Dendritic cell treated with granulocyte-macrophage colony-stimulating factor and Interleukin-4, amounts not matched to agents 40 ng/mL and 50 ng/mL, for 4 days (primary cell): ENCODE measurements around the gene N4BP2L1.

Experiments
- H3K27ac Mint-ChIP-seq: one replicate; pipeline ENCODE4 v1.8.0; 2022; ENCODE audit warnings: mild to moderate bottlenecking, mixed read lengths
- H3K27me3 Mint-ChIP-seq: one replicate; pipeline ENCODE4 v1.8.0; 2022; ENCODE audit warnings: mild to moderate bottlenecking, mixed read lengths
- H3K36me3 Mint-ChIP-seq: one replicate; pipeline ENCODE4 v1.8.0; 2022; ENCODE audit warnings: low read depth, mixed read lengths
- H3K4me1 Mint-ChIP-seq: one replicate; pipeline ENCODE4 v1.8.0; 2022; ENCODE audit warnings: low read depth, mixed read lengths
- H3K4me3 Mint-ChIP-seq: one replicate; pipeline ENCODE4 v1.8.0; 2022; ENCODE audit warnings: mild to moderate bottlenecking, moderate library complexity, mixed read lengths
- H3K9me3 Mint-ChIP-seq: one replicate; pipeline ENCODE4 v1.8.0; 2022; ENCODE audit warnings: mixed read lengths
- intact Hi-C: fragments of 100-400 bp; cut with micrococcal nuclease; formaldehyde crosslinking; loops from one replicate; pipeline ENCODE4 v1.15.0; 2022

The N4BP2L1 gene

GRCh38 chr13:32426191-32426989 lies 1.5 kb downstream of the N4BP2L1 start:
- H3K4me3 Mint-ChIP-seq, result peak overlapping the region; percentile 91
- H3K27me3 Mint-ChIP-seq, result no peaks in the 10 kb centered on the region
- intact Hi-C loops, result loop anchor here (5.0 kb wide), 1 partner anchor 111 kb away; the partner anchor contains the start of gene N4BP2L2
- peaks cover 39% of the 10 kb centered on the region for H3K36me3 Mint-ChIP-seq
- peak overlapping the region; percentile 95 for H3K27ac Mint-ChIP-seq
- H3K4me1 Mint-ChIP-seq, result peaks cover 75% of the 10 kb centered on the region
- no peaks in the 10 kb centered on the region for H3K9me3 Mint-ChIP-seq

DNA sequence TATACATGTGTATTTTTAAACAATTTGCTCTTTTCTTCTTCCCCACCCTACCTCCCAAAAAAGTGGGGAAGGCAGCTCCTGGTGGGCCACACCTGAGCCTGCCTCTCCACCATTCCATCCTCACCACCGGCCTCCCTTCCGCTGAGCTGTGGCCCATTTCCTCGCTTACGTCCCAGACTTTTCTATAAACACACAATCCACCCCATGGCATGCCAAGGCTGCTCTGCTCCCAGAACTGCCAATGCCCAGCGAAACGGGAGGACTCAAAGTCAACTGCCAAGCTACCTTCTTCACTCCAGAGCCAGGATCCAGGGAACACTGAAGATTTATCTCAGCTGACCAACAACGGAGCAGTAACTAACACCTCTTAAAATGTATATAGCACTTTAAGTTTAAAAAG lies 2.8 kb downstream of the N4BP2L1 start:
- H3K9me3 Mint-ChIP-seq, result peaks cover 3% of the 10 kb centered on the region
- peaks cover 50% of the 10 kb centered on the region for H3K36me3 Mint-ChIP-seq
- no peak overlapping the region for H3K4me3 Mint-ChIP-seq
- H3K27me3 Mint-ChIP-seq, result no peaks in the 10 kb centered on the region
- H3K27ac Mint-ChIP-seq, result peak overlapping the region; percentile 63
- peaks cover 73% of the 10 kb centered on the region for H3K4me1 Mint-ChIP-seq
- intact Hi-C loops, result loop anchor here (5.0 kb wide), 1 partner anchor 112 kb away; the partner anchor contains the start of gene N4BP2L2

DNA sequence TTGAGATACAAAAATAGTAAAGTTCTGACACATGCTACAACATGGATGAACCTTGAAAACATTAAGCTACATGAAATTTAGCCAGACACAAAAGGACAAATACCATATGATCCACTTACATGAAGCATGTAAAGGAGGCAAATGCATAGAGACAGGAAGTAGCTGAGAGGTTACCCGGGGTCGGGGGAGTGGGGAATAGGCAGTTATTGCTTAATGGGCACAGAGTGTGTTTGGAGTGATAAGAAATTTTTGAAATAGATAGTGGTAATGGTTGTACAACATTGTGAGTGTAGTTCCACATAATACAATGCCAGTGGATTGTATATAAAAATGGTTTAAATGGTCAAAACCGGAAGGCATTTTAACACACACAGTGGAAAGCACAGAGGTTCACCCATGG lies 4.3 kb downstream of the N4BP2L1 start:
- peaks cover 60% of the 10 kb centered on the region for H3K4me1 Mint-ChIP-seq
- H3K9me3 Mint-ChIP-seq, result peaks cover 19% of the 10 kb centered on the region
- no peak overlapping the region for H3K4me3 Mint-ChIP-seq
- no peaks in the 10 kb centered on the region for H3K27me3 Mint-ChIP-seq
- intact Hi-C loops, result no loop called here
- peaks cover 66% of the 10 kb centered on the region for H3K36me3 Mint-ChIP-seq
- H3K27ac Mint-ChIP-seq, result peak overlapping the region; percentile 28

DNA sequence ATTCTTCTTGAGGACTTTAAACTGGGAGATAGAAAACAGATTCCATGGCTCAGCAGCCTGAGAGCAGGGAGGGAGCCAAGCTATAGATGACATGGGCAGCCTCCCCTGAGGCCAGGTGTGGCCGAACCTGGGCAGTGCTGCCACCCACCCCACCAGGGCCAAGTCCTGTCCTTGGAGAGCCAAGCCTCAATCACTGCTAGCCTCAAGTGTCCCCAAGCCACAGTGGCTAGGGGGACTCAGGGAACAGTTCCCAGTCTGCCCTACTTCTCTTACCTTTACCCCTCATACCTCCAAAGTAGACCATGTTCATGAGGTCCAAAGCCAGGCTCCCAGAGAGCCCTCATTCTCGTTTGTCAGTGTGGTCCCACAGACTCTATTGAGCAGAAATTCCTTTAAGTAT lies 8.1 kb downstream of the N4BP2L1 start:
- Mint-ChIP-seq H3K27me3 (no peaks in the 10 kb centered on the region), H3K27ac (no peak overlapping the region), H3K36me3 (peaks cover 66% of the 10 kb centered on the region), H3K4me3 (no peak overlapping the region), H3K9me3 (peaks cover 32% of the 10 kb centered on the region), H3K4me1 (peaks cover 45% of the 10 kb centered on the region)
- intact Hi-C loops, result no loop called here

DNA sequence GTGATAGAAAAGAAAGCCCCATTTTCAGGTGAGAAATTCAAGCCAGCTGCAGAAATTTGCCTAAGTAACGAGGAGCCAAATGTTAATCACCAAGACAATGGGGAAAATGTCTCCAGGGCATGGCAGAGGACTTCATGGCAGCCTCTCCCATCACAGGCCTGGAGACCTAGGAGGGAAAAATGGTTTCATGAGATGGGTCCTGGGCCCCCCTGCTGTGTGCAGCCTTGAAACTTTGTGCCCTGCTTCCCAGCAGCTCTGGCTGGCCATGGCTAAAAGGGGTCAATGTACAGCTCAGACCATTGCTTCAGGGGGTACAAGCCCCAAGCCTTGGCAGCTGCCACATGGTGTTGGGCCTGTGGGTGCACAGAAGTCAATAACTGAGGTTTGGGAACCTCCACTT lies 9.9 kb downstream of the N4BP2L1 start:
- Mint-ChIP-seq H3K27me3 (no peaks in the 10 kb centered on the region), H3K9me3 (peaks cover 32% of the 10 kb centered on the region), H3K4me3 (no peak overlapping the region), H3K27ac (no peak overlapping the region), H3K4me1 (peaks cover 30% of the 10 kb centered on the region), H3K36me3 (peaks cover 53% of the 10 kb centered on the region)
- intact Hi-C loops, result no loop called here

DNA sequence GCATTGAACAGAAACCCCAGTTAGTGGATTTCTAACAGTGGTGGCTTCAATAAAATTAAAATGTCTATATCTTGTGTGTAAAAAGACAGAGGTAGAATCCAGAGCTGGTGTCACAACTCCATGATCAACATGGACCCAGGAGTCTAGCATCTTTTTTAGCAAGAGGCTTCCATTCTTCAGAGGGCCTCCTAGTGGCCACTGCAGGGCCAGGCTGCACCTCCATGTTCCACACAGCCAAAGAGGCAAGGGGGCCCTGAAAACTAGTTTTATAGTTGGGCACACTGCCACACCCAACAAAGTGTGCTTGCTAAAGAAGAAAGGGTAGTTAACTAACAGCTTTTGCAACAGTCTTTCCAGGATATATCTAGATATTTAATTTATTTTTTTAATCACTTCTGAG lies 12.9 kb downstream of the N4BP2L1 start:
- H3K27ac Mint-ChIP-seq, result no peak overlapping the region
- H3K27me3 Mint-ChIP-seq, result no peaks in the 10 kb centered on the region
- H3K9me3 Mint-ChIP-seq, result peaks cover 28% of the 10 kb centered on the region
- H3K4me1 Mint-ChIP-seq, result peaks cover 17% of the 10 kb centered on the region
- intact Hi-C loops, result no loop called here
- H3K36me3 Mint-ChIP-seq, result peaks cover 62% of the 10 kb centered on the region
- H3K4me3 Mint-ChIP-seq, result no peak overlapping the region

GRCh38 chr13:32414580-32414979 lies 13.3 kb downstream of the N4BP2L1 start:
- Mint-ChIP-seq H3K27ac (no peak overlapping the region), H3K27me3 (no peaks in the 10 kb centered on the region), H3K36me3 (peaks cover 62% of the 10 kb centered on the region), H3K9me3 (peaks cover 23% of the 10 kb centered on the region), H3K4me3 (no peak overlapping the region), H3K4me1 (peaks cover 21% of the 10 kb centered on the region)
- intact Hi-C loops, result no loop called here

- H3K27ac Mint-ChIP-seq, result no peak overlapping the region
- intact Hi-C loops, result no loop called here
- peaks cover 59% of the 10 kb centered on the region for H3K36me3 Mint-ChIP-seq
- H3K9me3 Mint-ChIP-seq, result peaks cover 10% of the 10 kb centered on the region
- H3K4me1 Mint-ChIP-seq, result peaks cover 19% of the 10 kb centered on the region
- no peak overlapping the region for H3K4me3 Mint-ChIP-seq
- no peaks in the 10 kb centered on the region for H3K27me3 Mint-ChIP-seq
Observed at GRCh38 chr13:32413284-32413683, 14.6 kb downstream of the N4BP2L1 start.

- H3K9me3 Mint-ChIP-seq, result no peaks in the 10 kb centered on the region
- H3K27ac Mint-ChIP-seq, result no peak overlapping the region
- no peak overlapping the region for H3K4me3 Mint-ChIP-seq
- intact Hi-C loops, result no loop called here
- peaks cover 76% of the 10 kb centered on the region for H3K36me3 Mint-ChIP-seq
- peaks cover 11% of the 10 kb centered on the region for H3K4me1 Mint-ChIP-seq
- no peaks in the 10 kb centered on the region for H3K27me3 Mint-ChIP-seq
Observed at GRCh38 chr13:32409561-32410421, 18.1 kb downstream of the N4BP2L1 start.

DNA sequence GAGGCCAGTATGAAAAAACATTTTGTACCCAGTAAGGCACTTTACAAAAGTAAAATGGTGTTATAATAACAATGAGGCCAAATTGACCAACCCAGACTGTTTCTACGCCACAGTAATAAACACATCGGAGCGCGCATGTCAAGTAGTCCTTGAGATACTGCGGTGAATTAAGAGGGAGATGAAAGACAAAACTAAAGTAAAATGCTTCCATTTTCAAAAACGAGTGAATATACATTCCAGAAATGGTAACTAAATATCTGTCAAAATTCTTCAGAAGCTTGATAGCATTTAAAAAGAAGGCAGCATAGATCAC lies 19.0 kb downstream of the N4BP2L1 start:
- peaks cover 11% of the 10 kb centered on the region for H3K4me1 Mint-ChIP-seq
- intact Hi-C loops, result no loop called here
- H3K27ac Mint-ChIP-seq, result no peak overlapping the region
- no peak overlapping the region for H3K4me3 Mint-ChIP-seq
- H3K36me3 Mint-ChIP-seq, result peaks cover 84% of the 10 kb centered on the region
- H3K9me3 Mint-ChIP-seq, result no peaks in the 10 kb centered on the region
- no peaks in the 10 kb centered on the region for H3K27me3 Mint-ChIP-seq

DNA sequence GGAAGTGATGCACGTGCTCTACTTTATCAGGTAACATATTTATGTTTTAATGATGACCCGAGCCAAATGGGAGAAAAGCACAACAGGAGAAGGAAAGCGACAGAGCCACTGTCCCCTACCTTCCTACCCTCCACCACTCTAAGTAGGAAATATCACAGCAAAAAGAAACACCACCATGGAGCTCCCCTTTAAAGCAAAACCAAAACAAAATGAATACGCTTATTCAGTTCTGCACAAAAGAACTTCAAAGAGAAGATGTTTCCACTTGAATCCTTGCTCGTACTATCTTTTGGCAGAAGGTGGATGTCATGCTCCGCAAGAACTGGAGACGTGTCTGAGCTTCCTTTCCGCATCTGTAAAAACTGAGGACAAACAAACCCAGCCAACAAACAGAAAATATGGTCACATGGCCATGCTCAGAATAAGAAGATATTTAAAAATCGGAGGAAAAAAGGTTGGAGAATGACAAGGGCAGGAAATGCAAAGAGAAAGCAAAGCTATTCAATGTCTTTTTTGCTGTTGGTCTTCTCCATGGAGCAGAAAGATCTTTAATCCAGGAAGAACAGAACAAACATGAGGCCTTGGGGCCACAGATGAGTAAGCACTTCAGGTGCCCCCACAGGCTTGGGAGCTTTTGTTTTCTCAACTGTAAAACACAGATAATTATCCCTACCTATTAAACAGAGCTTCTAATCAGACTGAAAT lies 19.5 kb downstream of the N4BP2L1 start:
- Mint-ChIP-seq H3K4me3 (no peak overlapping the region), H3K4me1 (peaks cover 11% of the 10 kb centered on the region), H3K27me3 (no peaks in the 10 kb centered on the region), H3K36me3 (peaks cover 86% of the 10 kb centered on the region), H3K9me3 (no peaks in the 10 kb centered on the region), H3K27ac (no peak overlapping the region)
- intact Hi-C loops, result no loop called here

- no peak overlapping the region for H3K27ac Mint-ChIP-seq
- H3K27me3 Mint-ChIP-seq, result no peaks in the 10 kb centered on the region
- no peak overlapping the region for H3K4me3 Mint-ChIP-seq
- peaks cover 90% of the 10 kb centered on the region for H3K36me3 Mint-ChIP-seq
- peaks cover 11% of the 10 kb centered on the region for H3K4me1 Mint-ChIP-seq
- H3K9me3 Mint-ChIP-seq, result no peaks in the 10 kb centered on the region
- intact Hi-C loops, result no loop called here
Observed at GRCh38 chr13:32407854-32408253, 20.1 kb downstream of the N4BP2L1 start.

DNA sequence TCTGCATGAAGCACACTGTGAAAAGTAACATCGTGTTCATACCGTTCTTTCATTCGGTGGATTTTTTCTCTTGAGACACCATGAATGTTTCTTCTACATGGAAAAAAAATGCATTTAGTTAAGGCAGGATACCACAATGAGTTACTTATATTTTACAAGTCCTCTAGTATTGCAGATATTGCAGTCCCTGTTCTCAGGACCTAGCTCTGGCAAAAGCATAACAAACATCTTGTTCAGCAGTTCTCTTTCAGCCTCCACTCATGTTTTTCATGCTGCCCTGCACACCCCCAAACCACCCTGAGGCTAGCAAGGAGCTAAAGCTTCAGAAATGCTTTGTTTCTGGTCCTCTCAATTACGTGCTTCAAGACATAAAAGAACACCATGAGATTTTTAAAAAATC lies 24.8 kb downstream of the N4BP2L1 start:
- intact Hi-C loops, result no loop called here
- H3K9me3 Mint-ChIP-seq, result no peaks in the 10 kb centered on the region
- no peak overlapping the region for H3K27ac Mint-ChIP-seq
- H3K36me3 Mint-ChIP-seq, result peaks cover 78% of the 10 kb centered on the region
- H3K4me1 Mint-ChIP-seq, result no peaks in the 10 kb centered on the region
- no peaks in the 10 kb centered on the region for H3K27me3 Mint-ChIP-seq
- H3K4me3 Mint-ChIP-seq, result no peak overlapping the region

- peaks cover 14% of the 10 kb centered on the region for H3K4me1 Mint-ChIP-seq
- no peak overlapping the region for H3K27ac Mint-ChIP-seq
Observed at GRCh38 chr13:32391101-32391619, 36.8 kb downstream of the N4BP2L1 start.

More at GRCh38 chr13:32391101-32391619, 36.8 kb downstream of the N4BP2L1 start:
- H3K4me3 Mint-ChIP-seq, result no peak overlapping the region
- intact Hi-C loops, result no loop called here
- no peaks in the 10 kb centered on the region for H3K27me3 Mint-ChIP-seq
- H3K9me3 Mint-ChIP-seq, result no peaks in the 10 kb centered on the region
- H3K36me3 Mint-ChIP-seq, result peaks cover 7% of the 10 kb centered on the region
